Sigmoid colon (tissue), 7 donors: ENCODE results near the gene A2M. TPM values are rescaled to one million over a fixed set of nuclear protein-coding genes. Genes with fewer than 3 reads are reported as not detected.
A peak's percentile ranks its signal among the peaks of the same experiment; 100 is the strongest.

Source experiments
- DNase-seq: peaks from one replicate; pipeline ENCODE4 v3.0.0-alpha.2; 2019
- H3K27ac ChIP-seq, 4 donors: fragments of 200-600 bp; sonication (generic); one replicate each; pipeline ENCODE4 v1.5.1; 2016 to 2019; ENCODE audit warnings: mild to moderate bottlenecking in 1 of 4
- H3K27me3 ChIP-seq, 3 donors: fragments of 200-600 bp; sonication (generic); one replicate each; pipeline ENCODE4 v1.5.1; 2019; ENCODE audit warnings: mild to moderate bottlenecking in 1 of 3
- H3K36me3 ChIP-seq, 4 donors: fragments of 200-600 bp; sonication (generic); one replicate each; pipeline ENCODE4 v1.5.1; 2016 to 2019
- H3K4me1 ChIP-seq, 4 donors: fragments of 200-600 bp; sonication (generic); one replicate each; pipeline ENCODE4 v1.5.1; 2017 to 2019
- H3K4me3 ChIP-seq, 4 donors: fragments of 200-600 bp; sonication (generic); one replicate each; pipeline ENCODE4 v1.5.1; 2017 to 2019; ENCODE audit warnings: mild to moderate bottlenecking in 2 of 4, moderate library complexity in 1 of 4
- H3K9me3 ChIP-seq, 4 donors: fragments of 200-600 bp in 3 of 4; sonication (generic) in 3 of 4; one replicate each; pipeline versions ENCODE4 v1.5.1 to v1.6.1; 2013 to 2019
- CTCF ChIP-seq, 4 experiments: fragments of 450-650 bp in 3 of 4; fragments of 200-600 bp in 1 of 4; IDR thresholded peaks; one replicate each; pipeline ENCODE4 v1.5.1; 2016 to 2019; ENCODE audit warnings: antibody characterized with exemption in 4 of 4, mild to moderate bottlenecking in 3 of 4, moderate library complexity in 2 of 4
- EP300 ChIP-seq, 4 donors: sonication (generic); formaldehyde crosslinking; IDR thresholded peaks; one replicate each; pipeline ENCODE4 v1.6.1; 2017; ENCODE audit warnings: antibody characterized with exemption in 4 of 4
- POLR2A ChIP-seq, 2 donors: fragments of 450-650 bp; IDR thresholded peaks; one replicate each; pipeline ENCODE4 v1.6.1; 2016; ENCODE audit warnings: antibody characterized with exemption in 2 of 2, mild to moderate bottlenecking in 2 of 2, moderate library complexity in 2 of 2
- POLR2AphosphoS5 ChIP-seq, 4 donors: sonication (generic); formaldehyde crosslinking; IDR thresholded peaks; one replicate each; pipeline ENCODE4 v1.6.1; 2017; ENCODE audit warnings: antibody characterized with exemption in 4 of 4
- whole genome bisulfite sequencing, 2 donors: extraction: QIAGEN DNeasy Blood & Tissue Kit; methylation state at CpG; one replicate each; pipeline ENCODE4 v1.1.7; 2013; 5-methylcytosine and 5-hydroxymethylcytosine counted together
- intact Hi-C: fragments of 100-400 bp; cut with DNase I; formaldehyde crosslinking; loops from one replicate; pipeline ENCODE4 v1.15.1; 2023
- polyA plus RNA-seq, 3 donors: library from polyadenylated mRNA; stranded (reverse); fragments of 200-250 nt; gene quantifications; one replicate each; pipeline ENCODE4 v1.2.3, GENCODE V29; 2013
- total RNA-seq, 4 donors: library from RNA; depleted of rRNA; stranded (reverse); fragments of >200 nt; gene quantifications; one replicate each; pipeline ENCODE4 v1.1.0, GENCODE V29; 2016
- donor health status: healthy with polysubstance abuse.
- donor health status: Bipolar disorder and iron deficiency.
- donor health status: healthy.

A2M gene
- total and polyA plus RNA-seq, 7 donors = 34.2 to 296 (median 195) TPM

GRCh38 chr12:9084417-9084816 lies 31.3 kb downstream of the A2M start:
- Histone ChIP-seq H3K9me3 (peaks cover 0 to 5% (median 0%) of the 10 kb centered on the region in 4 donors), H3K4me3 (no peak overlapping the region), H3K27ac (no peak overlapping the region), H3K4me1 (no peaks in the 10 kb centered on the region), H3K27me3 (no peaks in the 10 kb centered on the region), H3K36me3 (peaks cover 6 to 94% (median 26%) of the 10 kb centered on the region in 4 donors)
- TF ChIP-seq EP300 (IDR thresholded peaks at IDR 0.05) (no peak), CTCF (IDR thresholded peaks at IDR 0.05) (no peak), POLR2A (IDR thresholded peaks at IDR 0.05) (no peak), POLR2AphosphoS5 (IDR thresholded peaks at IDR 0.05) (no peak)
- 63 to 70% methylated on average over 2 of the region's 2 CpGs for WGBS, 2 donors
- intact Hi-C loops = no loop called here
- no peak for DNase-seq

- Histone ChIP-seq H3K36me3 (peaks cover 12 to 94% (median 27%) of the 10 kb centered on the region in 4 donors), H3K4me1 (no peaks in the 10 kb centered on the region), H3K27me3 (no peaks in the 10 kb centered on the region), H3K4me3 (no peak overlapping the region), H3K9me3 (peaks cover 0 to 5% (median 0%) of the 10 kb centered on the region in 4 donors), H3K27ac (no peak overlapping the region)
- no peak for TF ChIP-seq CTCF (IDR thresholded peaks at IDR 0.05)
- TF ChIP-seq EP300 (IDR thresholded peaks at IDR 0.05) = no peak
- no peak for TF ChIP-seq POLR2AphosphoS5 (IDR thresholded peaks at IDR 0.05)
- TF ChIP-seq POLR2A (IDR thresholded peaks at IDR 0.05) = no peak
- no peak for DNase-seq
- intact Hi-C loops = no loop called here
- 91 to 92% methylated on average over 2 of the region's 2 CpGs for WGBS, 2 donors
These were observed 31.9 kb downstream of the A2M start for GRCh38 chr12:9083793-9084192.

GRCh38 chr12:9081667-9082427 lies 33.9 kb downstream of the A2M start:
- Histone ChIP-seq H3K27ac (peak overlapping the region in 1 of 4 donors; percentile 24), H3K9me3 (peaks cover 0 to 5% (median 0%) of the 10 kb centered on the region in 4 donors), H3K36me3 (peaks cover 29 to 94% (median 36%) of the 10 kb centered on the region in 4 donors), H3K4me1 (no peaks in the 10 kb centered on the region), H3K27me3 (no peaks in the 10 kb centered on the region), H3K4me3 (no peak overlapping the region)
- WGBS, 2 donors = 87 to 92% methylated on average over 3 of the region's 3 CpGs
- DNase-seq = no peak
- intact Hi-C loops = no loop called here
- no peak for TF ChIP-seq EP300 (IDR thresholded peaks at IDR 0.05)
- TF ChIP-seq CTCF (IDR thresholded peaks at IDR 0.05) = no peak
- no peak for TF ChIP-seq POLR2AphosphoS5 (IDR thresholded peaks at IDR 0.05)
- TF ChIP-seq POLR2A (IDR thresholded peaks at IDR 0.05) = no peak

GRCh38 chr12:9079883-9080675 lies 35.6 kb downstream of the A2M start:
- WGBS, 2 donors = 93 to 95% methylated on average over 5 of the region's 5 CpGs
- H3K27me3 ChIP-seq = no peaks in the 10 kb centered on the region
- intact Hi-C loops = no loop called here
- H3K9me3 ChIP-seq = peaks cover 0 to 5% (median 0%) of the 10 kb centered on the region in 4 donors
- no peaks in the 10 kb centered on the region for H3K4me1 ChIP-seq
- H3K27ac ChIP-seq = no peak overlapping the region
- DNase-seq = no peak
- H3K4me3 ChIP-seq = no peak overlapping the region
- TF ChIP-seq POLR2AphosphoS5 (IDR thresholded peaks at IDR 0.05) (no peak), POLR2A (IDR thresholded peaks at IDR 0.05) (no peak), CTCF (IDR thresholded peaks at IDR 0.05) (no peak), EP300 (IDR thresholded peaks at IDR 0.05) (no peak)
- peaks cover 38 to 96% (median 52%) of the 10 kb centered on the region in 4 donors for H3K36me3 ChIP-seq
